HepG2 (cell line): ENCODE measurements around the gene EIF2S2. TPM values are rescaled to one million over a fixed set of nuclear protein-coding genes. Genes with fewer than 3 reads are reported as not detected.

Source experiments
- BRCA1 ChIP-seq: sonication (generic); formaldehyde crosslinking; IDR thresholded peaks from 2 replicates; pipeline ENCODE4 v1.4.0; 2020; ENCODE audit warnings: missing genetic modification reagents
- ELK4 ChIP-seq: sonication (generic); formaldehyde crosslinking; IDR thresholded peaks from 2 replicates; pipeline ENCODE4 v1.9.0; 2021; ENCODE audit warnings: missing genetic modification reagents, borderline replicate concordance
- GABPB1 ChIP-seq: IDR thresholded peaks from 2 replicates; pipeline ENCODE4 v1.6.1; 2016; ENCODE audit warnings: mild to moderate bottlenecking, missing genetic modification reagents, moderate library complexity, missing compliant biosample characterization
- HNRNPL ChIP-seq: fragments of 200-400 bp; formaldehyde crosslinking; IDR thresholded peaks from 2 replicates; pipeline ENCODE4 v1.6.1; 2017; ENCODE audit warnings: mild to moderate bottlenecking, low read depth, low read length
- NFIC ChIP-seq: IDR thresholded peaks from 2 replicates; pipeline ENCODE4 v1.6.1; 2012; ENCODE audit warnings: mild to moderate bottlenecking, low read length, inconsistent platforms
- SIN3B ChIP-seq: fragments of 150-350 bp; IDR thresholded peaks from 2 replicates; pipeline ENCODE4 v1.6.1; 2014; ENCODE audit warnings: low read length
- TGIF2 ChIP-seq: IDR thresholded peaks from 2 replicates; pipeline ENCODE4 v1.6.1; 2016; ENCODE audit warnings: control low read depth, missing compliant biosample characterization
- ZBTB25 ChIP-seq: IDR thresholded peaks from 2 replicates; pipeline ENCODE4 v1.6.1; 2018; ENCODE audit warnings: missing genetic modification reagents
- ZBTB37 ChIP-seq: sonication (generic); formaldehyde crosslinking; IDR thresholded peaks from 2 replicates; pipeline ENCODE4 v1.4.0; 2020; ENCODE audit warnings: mild to moderate bottlenecking, missing genetic modification reagents
- ZFP36L1 ChIP-seq: sonication (generic); formaldehyde crosslinking; IDR thresholded peaks from 2 replicates; pipeline ENCODE4 v1.8.0; 2022; ENCODE audit warnings: mild to moderate bottlenecking, missing genetic modification reagents, moderate library complexity
- ZFP82 ChIP-seq: sonication (generic); formaldehyde crosslinking; IDR thresholded peaks from 2 replicates; pipeline ENCODE4 v1.5.1; 2020; ENCODE audit warnings: mild to moderate bottlenecking, missing genetic modification reagents, borderline replicate concordance
- ZNF317 ChIP-seq: sonication (generic); formaldehyde crosslinking; IDR thresholded peaks from 2 replicates; pipeline ENCODE4 v1.5.0; 2020; ENCODE audit warnings: mild to moderate bottlenecking, missing genetic modification reagents
- ZNF615 ChIP-seq: sonication (generic); formaldehyde crosslinking; IDR thresholded peaks from 2 replicates; pipeline ENCODE4 v1.5.0; 2020; ENCODE audit warnings: mild to moderate bottlenecking, missing genetic modification reagents, borderline replicate concordance
- ZNF761 ChIP-seq: sonication (generic); formaldehyde crosslinking; conservative IDR thresholded peaks from 2 replicates; pipeline ENCODE4 v1.4.0; 2020; ENCODE audit warnings: mild to moderate bottlenecking, missing genetic modification reagents
- ZSCAN12 ChIP-seq: sonication (generic); formaldehyde crosslinking; IDR thresholded peaks from 2 replicates; pipeline ENCODE4 v1.9.0; 2021; ENCODE audit warnings: mild to moderate bottlenecking, missing genetic modification reagents
- polyA plus RNA-seq, 8 experiments: library from polyadenylated mRNA; depleted of rRNA in 3 of 8; stranded (reverse) in 7 of 8; unstranded in 1 of 8; fragments of >200 nt; fragmentation: Illumina TruSeq in 4 of 8; extraction: Trizol in 4 of 8; gene quantifications; 2 replicates each; pipeline versions ENCODE4 v1.2.1 to v1.2.3, GENCODE V29; 2011 to 2016; ENCODE audit warnings: low read depth in 4 of 8, missing spikeins in 1 of 8, mixed read lengths in 1 of 8; ENCODE audit not compliant: insufficient read depth in 1 of 8
- total RNA-seq, 5 experiments: library from RNA; depleted of rRNA; stranded (reverse); fragments of >200 nt; fragmentation: Illumina TruSeq; extraction: Trizol; gene quantifications; 2 replicates each; pipeline ENCODE4 v1.2.3, GENCODE V29; 2016; ENCODE audit warnings: low read depth in 1 of 5
- TF ChIP-seq, protein P1 (sequence below): sonication (generic); formaldehyde crosslinking; IDR thresholded peaks from 2 replicates; pipeline ENCODE4 v1.4.0; 2020; ENCODE audit warnings: mild to moderate bottlenecking, missing genetic modification reagents, borderline replicate concordance
- TF ChIP-seq, protein P2 (sequence below): sonication (generic); formaldehyde crosslinking; IDR thresholded peaks from 2 replicates; pipeline ENCODE4 v1.4.0; 2020; ENCODE audit warnings: missing genetic modification reagents, borderline replicate concordance

EIF2S2 gene
- total and polyA plus RNA-seq, 2 of the 13 experiments (the other 11 are each of a cell fraction or from before 2014, with no cell fraction given): 126 to 213 TPM

GRCh38 chr20:34110745-34111641 is 1.1 kb downstream of the EIF2S2 start (continued):
- TF ChIP-seq ELK4 (CRISPR knock-in tag) (no peak), ZNF317 (CRISPR knock-in tag) (0 out of 2 replicates have a peak, but pooled peaks have one; percentile 15), ZBTB37 (CRISPR knock-in tag) (no peak), ZNF615 (CRISPR knock-in tag) (no peak), SIN3B (0 out of 2 replicates have a peak, but pooled peaks have one; percentile 17), ZFP36L1 (CRISPR knock-in tag) (0 out of 2 replicates have a peak, but pooled peaks have one; percentile 4), ZFP82 (CRISPR knock-in tag) (no peak), ZNF761 (no peak), NFIC (0 out of 2 replicates have a peak, but pooled peaks have one; percentile 15), ZSCAN12 (peak; percentile 65; the same call in 1 of the 2 replicates), TGIF2 (peak; percentile 74; the same call in 1 of the 2 replicates), GABPB1 (CRISPR knock-in tag) (no peak), HNRNPL (no peak), BRCA1 (no peak), ZBTB25 (CRISPR knock-in tag) (0 out of 2 replicates have a peak, but pooled peaks have one; percentile 10)
- TF ChIP-seq, protein P1, sequence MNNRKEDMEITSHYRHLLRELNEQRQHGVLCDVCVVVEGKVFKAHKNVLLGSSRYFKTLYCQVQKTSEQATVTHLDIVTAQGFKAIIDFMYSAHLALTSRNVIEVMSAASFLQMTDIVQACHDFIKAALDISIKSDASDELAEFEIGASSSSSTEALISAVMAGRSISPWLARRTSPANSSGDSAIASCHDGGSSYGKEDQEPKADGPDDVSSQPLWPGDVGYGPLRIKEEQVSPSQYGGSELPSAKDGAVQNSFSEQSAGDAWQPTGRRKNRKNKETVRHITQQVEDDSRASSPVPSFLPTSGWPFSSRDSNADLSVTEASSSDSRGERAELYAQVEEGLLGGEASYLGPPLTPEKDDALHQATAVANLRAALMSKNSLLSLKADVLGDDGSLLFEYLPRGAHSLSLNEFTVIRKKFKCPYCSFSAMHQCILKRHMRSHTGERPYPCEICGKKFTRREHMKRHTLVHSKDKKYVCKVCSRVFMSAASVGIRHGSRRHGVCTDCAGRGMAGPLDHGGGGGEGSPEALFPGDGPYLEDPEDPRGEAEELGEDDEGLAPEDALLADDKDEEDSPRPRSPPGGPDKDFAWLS: no peak
- TF ChIP-seq, protein P2, sequence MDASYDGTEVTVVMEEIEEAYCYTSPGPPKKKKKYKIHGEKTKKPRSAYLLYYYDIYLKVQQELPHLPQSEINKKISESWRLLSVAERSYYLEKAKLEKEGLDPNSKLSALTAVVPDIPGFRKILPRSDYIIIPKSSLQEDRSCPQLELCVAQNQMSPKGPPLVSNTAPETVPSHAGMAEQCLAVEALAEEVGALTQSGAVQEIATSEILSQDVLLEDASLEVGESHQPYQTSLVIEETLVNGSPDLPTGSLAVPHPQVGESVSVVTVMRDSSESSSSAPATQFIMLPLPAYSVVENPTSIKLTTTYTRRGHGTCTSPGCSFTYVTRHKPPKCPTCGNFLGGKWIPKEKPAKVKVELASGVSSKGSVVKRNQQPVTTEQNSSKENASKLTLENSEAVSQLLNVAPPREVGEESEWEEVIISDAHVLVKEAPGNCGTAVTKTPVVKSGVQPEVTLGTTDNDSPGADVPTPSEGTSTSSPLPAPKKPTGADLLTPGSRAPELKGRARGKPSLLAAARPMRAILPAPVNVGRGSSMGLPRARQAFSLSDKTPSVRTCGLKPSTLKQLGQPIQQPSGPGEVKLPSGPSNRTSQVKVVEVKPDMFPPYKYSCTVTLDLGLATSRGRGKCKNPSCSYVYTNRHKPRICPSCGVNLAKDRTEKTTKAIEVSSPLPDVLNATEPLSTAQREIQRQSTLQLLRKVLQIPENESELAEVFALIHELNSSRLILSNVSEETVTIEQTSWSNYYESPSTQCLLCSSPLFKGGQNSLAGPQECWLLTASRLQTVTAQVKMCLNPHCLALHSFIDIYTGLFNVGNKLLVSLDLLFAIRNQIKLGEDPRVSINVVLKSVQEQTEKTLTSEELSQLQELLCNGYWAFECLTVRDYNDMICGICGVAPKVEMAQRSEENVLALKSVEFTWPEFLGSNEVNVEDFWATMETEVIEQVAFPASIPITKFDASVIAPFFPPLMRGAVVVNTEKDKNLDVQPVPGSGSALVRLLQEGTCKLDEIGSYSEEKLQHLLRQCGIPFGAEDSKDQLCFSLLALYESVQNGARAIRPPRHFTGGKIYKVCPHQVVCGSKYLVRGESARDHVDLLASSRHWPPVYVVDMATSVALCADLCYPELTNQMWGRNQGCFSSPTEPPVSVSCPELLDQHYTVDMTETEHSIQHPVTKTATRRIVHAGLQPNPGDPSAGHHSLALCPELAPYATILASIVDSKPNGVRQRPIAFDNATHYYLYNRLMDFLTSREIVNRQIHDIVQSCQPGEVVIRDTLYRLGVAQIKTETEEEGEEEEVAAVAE: peak; percentile 33; the same call in 1 of the 2 replicates
